Cardiac fibroblast (primary cell): ENCODE measurements around the gene ZNF385B.

ENCODE experiments used
- DNase-seq, 2 donors: peaks; one replicate each; pipeline versions ENCODE4 v3.0.0 to v3.0.0-alpha.2; 2010; ENCODE audit warnings: low read depth in 2 of 2
- H3K4me3 ChIP-seq, 2 donors: replicated peaks in 1 of 2; 1 replicate in 1 of 2; 2 replicates in 1 of 2; pipeline ENCODE4 v1.5.1; 2011; ENCODE audit warnings: low read depth in 2 of 2, low read length in 2 of 2, mild to moderate bottlenecking in 2 of 2, moderate library complexity in 1 of 2
- TF ChIP-seq, protein P1 (sequence below): IDR thresholded peaks from one replicate; pipeline ENCODE4 v1.5.1; 2011; ENCODE audit warnings: low read depth, mild to moderate bottlenecking, low read length, inconsistent platforms

Gene ZNF385B

DNA sequence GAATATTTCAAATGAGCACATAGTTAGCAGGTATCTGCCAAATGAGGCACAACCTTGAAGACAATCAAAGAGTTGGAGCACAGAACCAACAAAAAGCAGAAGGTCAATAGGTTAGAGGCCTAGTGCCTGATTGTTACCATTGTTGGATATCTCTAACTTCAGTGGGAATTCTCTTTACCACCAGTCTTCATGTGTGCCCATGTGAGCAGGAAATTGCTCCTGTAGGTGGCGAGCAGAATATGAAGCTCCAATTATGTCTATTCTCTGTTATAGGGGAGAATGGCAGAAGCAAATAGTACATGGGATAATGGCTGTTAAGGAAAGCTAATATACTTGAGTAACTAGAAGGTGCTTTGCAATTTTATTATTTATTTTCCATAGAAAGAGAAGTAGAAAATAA is 14.9 kb upstream of the ZNF385B start:
- DNase-seq = no peak
- TF ChIP-seq, protein P1, sequence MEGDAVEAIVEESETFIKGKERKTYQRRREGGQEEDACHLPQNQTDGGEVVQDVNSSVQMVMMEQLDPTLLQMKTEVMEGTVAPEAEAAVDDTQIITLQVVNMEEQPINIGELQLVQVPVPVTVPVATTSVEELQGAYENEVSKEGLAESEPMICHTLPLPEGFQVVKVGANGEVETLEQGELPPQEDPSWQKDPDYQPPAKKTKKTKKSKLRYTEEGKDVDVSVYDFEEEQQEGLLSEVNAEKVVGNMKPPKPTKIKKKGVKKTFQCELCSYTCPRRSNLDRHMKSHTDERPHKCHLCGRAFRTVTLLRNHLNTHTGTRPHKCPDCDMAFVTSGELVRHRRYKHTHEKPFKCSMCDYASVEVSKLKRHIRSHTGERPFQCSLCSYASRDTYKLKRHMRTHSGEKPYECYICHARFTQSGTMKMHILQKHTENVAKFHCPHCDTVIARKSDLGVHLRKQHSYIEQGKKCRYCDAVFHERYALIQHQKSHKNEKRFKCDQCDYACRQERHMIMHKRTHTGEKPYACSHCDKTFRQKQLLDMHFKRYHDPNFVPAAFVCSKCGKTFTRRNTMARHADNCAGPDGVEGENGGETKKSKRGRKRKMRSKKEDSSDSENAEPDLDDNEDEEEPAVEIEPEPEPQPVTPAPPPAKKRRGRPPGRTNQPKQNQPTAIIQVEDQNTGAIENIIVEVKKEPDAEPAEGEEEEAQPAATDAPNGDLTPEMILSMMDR = no peak
- H3K4me3 ChIP-seq = no peak overlapping the region

DNA sequence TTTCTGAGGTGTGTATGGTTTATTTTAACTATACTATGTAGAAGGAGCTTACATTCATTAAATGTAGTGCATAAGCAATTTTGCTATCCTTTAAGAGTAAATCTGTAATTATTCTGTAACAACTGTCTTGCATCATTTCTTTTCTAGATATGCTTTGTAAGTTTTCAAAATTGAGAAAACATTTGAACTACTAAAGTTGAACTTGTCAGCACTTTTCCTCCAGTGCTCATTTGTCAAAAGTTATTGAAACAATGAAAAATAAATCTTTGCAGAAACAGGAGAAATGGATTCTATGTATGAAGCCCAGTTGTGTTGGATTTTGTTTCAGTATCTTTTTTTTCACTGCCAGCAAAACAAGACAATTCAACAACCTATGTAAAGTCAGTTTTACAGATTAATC is 14.5 kb upstream of the ZNF385B start:
- TF ChIP-seq, protein P1 = no peak
- H3K4me3 ChIP-seq = no peak overlapping the region
- no peak for DNase-seq

DNA sequence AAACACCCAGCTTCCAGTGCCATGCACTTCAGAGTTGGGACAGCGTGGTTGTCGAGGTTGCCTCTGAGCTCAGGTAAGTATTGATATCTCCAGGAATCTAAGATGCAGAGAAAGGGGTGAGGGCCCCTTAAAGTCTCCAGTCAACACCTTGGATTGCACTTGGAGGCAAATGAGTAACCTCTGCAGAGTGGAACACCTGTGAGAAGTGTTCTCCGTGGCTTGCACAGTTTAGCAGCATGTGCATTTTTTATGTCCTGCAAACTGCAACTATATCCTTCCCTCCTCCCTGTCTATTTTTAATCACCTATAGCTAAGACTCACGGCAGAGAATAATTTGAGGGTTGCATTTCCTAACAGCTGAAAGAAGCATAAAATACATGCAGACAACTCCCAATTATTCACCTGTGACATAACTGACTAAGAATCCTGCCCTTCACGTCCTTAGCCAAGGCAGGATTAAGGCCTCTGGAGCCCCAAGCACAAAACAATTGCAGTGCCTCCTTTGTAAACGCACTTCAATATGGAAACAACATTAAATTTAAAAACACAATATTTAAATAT is 1.6 kb upstream of the ZNF385B start:
- TF ChIP-seq, protein P1 = no peak
- no peak overlapping the region for H3K4me3 ChIP-seq
- DNase-seq = no peak

DNA sequence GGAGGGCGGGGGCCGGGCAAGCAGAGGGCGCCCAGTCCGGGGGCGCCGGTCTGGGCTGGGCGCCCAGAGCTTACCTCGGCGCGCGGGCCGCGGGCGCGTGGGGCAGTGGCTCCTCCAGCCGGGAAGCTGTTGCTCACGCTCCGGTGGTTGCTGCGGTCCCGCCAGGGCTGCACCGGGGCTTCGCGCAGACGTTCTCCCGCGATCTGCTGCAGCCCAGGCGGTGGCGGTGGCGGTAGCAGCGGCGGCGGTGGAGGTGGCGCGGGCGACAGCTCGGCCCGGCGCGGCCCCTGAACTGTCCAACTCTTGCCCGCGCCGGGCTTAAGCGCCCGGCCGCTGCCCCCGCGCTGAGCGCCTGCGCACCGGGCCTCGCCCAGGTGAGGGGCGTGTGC is 391 bp downstream of the ZNF385B start:
- TF ChIP-seq, protein P1 = no peak
- peak in 1 of 2 donors; percentile 7 for DNase-seq
- peak overlapping the region; percentile 17 to 46 for H3K4me3 ChIP-seq

DNA sequence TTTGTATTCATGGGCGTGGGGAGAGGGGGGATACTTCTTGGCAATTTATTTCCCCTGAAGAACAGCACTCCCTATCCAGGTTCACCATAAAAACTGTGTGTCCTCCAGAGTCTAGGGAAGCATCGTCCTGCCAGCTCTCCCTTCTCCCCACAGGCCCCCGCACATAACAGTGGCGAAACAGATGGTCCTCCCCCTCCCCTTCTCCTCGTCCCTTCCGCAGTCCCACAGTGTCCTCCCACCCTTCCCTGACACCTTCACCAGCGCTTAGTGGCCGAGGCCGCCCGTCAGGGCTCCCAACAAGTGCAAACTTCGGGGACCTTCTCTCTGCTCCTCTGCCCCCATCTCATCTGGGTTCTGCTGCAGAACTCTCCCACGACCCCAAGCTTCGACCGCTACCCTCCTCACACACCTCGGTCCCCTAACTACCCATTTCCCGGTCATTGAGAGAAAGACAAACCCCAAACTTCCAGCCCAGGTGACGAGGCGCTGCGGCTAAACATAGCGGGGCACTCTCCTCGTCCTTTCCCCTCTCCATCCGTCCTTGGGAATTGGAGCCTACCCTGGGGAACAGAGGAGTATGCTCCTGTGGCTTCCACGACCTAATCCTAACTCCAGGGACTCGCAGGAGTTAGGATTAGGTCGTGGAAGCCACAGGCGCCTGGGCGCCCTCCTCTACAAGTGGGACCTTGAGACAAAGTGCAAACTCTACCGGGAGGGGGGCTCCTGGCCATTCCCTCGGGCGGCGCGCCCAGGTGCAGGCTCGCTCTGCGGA is 971 bp downstream of the ZNF385B start:
- no peak for DNase-seq
- TF ChIP-seq, protein P1 = no peak
- peak overlapping the region; percentile 14 to 30 for H3K4me3 ChIP-seq

DNA sequence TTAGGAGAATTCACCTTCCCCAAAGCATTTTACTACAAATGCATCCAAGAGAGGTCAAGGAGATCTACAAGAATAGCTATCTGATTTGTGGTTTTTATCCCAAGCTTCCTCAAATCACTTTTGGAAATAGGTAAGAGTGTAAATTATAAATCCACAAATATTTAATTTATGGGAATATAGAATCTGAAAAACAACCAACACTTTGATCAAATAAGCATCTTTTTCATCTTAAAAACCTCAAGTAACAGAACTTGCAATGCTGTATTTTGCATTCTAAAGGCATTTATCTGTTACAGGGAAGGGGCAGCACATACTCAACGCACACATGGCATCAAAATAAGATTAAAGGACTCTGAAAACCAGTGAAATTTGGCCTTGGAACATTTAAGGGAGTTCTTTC is 1.9 kb downstream of the ZNF385B start:
- TF ChIP-seq, protein P1 = no peak
- H3K4me3 ChIP-seq = no peak overlapping the region
- no peak for DNase-seq

DNA sequence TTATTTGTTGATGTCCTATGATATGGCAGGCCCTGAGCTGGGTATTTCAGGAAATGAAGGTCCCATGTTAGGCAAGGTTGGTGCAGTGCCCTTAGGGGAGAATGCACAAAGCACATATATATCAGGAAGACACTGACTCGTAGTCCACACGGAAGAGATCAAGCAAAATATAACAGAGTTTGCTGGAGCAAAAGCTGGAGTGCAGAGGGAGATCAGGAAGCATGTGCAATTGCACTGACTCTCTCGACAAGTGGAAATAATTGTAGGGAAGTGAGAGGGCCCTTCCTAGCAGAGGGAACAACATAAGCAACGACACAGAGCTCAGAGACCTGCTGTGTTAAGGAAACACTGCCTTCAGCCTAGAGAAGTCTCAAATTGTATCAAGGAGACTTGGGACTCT is 4.2 kb downstream of the ZNF385B start:
- H3K4me3 ChIP-seq = no peak overlapping the region
- no peak for DNase-seq
- TF ChIP-seq, protein P1 = no peak
